Erythroblast (primary cell): ENCODE measurements around the gene RETREG2.

Experiments used
- GATA1 ChIP-seq: IDR thresholded peaks from 2 replicates; pipeline ENCODE4 v1.6.1; 2011; ENCODE audit warnings: low read depth, mild to moderate bottlenecking, control low read depth, low read length, moderate library complexity
- POLR2A ChIP-seq: IDR thresholded peaks from 2 replicates; pipeline ENCODE4 v1.6.1; 2011; ENCODE audit warnings: mild to moderate bottlenecking, low read length

- TF ChIP-seq POLR2A, result no peak
- no peak for TF ChIP-seq GATA1
These were observed 45.9 kb downstream of the RETREG2 start for GRCh38 chr2:219223831-219224610.
